HG03108 (cell line): Measurements from ENCODE around the gene HTRA1.

Source experiments
- ATAC-seq: cut with Tn5 transposase; IDR thresholded peaks from one replicate; pipeline ENCODE4 v1.9.1; 2021; ENCODE audit warnings: moderate library complexity; ENCODE audit not compliant: unreplicated experiment

HTRA1 gene

DNA sequence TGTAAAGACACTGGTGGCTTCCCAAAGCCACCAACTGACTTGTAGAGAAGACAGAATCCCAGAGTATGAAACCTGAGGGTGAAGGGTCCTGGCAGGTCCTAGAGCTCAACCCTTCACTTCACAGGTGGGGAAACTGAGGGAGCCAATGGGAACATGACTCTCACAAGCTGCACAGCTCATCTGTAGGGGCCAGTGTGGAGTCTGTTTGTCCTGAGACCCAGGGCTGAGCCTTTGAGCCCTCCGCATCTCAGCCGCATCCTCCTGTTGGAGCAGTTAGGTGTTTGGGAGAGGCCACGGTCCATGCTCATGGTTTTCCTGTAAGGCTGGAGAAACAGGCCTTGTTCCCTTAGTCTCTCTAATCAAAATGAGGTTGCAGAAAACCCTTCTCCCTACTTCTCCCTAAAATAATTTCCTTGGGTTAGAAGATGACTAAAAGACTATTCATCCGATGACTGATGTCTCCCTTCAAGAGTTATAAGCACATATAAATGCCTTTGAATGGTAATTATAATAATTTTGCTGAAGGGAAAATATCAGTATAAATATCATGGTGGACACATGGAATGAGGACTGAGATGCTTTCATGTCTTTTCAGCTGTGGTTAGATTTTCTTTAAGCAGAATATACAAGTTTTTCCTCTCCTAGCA lies 10.3 kb downstream of the HTRA1 start:
- ATAC-seq, result no peak

DNA sequence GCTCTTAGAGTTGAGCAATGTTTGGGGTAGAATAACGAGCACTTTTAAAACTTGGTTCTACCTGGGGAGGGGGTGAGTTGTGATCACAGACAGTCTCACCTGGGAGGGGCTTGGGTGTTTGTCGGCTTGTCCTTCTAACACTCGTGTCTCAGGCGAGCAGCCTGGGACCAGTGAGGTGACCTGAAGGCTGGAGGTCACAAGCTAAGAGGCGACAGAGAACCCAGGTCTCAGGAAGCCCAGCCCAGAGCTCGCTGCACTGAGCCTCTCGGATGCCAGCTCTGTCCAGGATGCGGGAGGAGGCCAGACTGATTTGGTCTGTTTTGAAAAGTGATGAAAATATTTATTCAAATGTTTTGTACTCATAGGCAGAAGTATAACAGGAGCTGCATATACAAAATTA lies 11.8 kb downstream of the HTRA1 start:
- no peak for ATAC-seq

DNA sequence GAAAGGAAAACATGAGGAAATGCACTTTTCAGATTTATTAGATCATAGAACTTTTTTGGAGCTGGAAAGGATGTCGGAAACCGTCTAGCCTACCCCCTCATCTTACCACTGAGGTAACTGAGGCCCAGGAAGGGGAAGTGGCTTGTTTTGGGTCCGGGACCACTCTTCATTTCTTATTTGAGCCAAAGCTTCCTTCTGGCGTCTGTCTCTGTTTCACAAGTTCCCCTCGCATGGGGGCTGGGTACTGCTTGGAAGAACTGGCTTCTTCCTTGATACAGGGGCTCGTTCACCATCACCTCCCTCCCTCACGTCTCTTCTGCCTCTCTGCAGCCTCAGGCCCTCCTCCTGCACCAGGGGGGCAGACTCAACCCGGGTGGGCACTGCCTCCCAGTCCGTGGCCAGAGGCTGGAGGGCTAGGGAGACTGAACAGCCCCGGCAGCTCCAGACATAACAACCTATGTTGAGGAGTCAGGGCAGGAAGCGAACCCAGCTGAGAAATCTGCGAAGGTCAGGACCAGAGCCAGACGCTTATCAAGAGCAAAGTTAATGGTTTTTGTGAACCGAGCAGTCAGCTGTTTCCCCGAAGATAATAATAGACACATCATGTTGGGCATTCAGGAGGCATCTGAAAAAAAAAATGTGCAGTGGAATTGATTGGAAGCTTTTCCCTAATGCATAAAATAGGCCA lies 12.9 kb downstream of the HTRA1 start:
- ATAC-seq, result no peak

DNA sequence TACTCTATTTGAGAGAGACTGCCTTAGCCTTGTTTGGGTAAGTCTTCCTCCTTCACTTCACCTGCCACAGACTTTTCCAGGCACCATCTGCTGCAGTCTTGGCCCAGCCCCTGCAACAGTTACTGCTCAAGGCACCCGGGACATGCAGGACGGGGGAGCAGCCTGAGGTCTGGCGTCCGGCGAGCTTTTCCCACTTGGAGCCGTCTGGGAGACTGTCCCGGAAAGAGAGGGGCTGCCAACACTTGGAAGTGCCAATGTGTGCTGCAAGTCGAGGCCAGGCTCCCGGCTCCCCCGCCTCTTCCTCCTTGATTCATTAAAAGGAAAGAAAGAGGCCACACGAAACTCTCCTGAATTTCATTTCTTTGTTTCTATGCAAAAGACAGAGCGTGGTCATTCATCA lies 13.7 kb downstream of the HTRA1 start:
- ATAC-seq, result no peak

DNA sequence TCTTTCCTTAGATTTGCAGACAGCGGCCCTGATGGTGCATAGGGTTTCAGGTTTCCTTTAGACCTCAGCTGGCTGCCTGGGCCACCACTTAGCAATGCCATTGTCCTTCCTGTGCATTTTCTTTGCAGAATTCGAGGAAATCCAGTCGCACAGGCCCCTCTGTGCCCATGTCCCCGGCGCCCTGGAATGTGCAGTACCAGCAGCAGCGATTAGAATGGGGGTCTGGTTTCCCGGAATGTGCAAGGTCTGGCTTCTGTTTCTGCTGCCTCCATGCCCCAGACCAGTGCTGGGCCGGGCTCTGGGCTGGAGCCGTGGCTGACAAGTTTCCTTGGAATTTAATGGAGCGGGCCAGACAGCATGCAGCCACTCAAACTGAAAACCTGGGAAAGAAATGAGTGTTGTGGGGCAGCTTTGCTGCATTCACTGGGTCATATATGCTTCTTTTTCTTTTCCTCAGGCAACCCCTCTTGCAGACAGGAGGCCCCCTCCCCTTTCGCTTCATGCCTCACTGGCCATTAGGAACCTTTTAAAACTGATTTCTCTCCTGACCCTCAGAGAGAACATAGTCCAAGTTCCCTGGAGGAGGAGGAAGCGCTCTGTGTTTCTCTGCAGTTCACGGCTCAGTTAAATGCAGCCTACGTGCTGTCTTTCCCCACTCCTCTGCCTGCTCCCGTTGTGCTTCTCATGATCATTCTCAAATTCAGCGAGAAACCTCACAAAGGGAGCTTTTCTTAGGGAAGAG lies 14.4 kb downstream of the HTRA1 start:
- no peak for ATAC-seq

DNA sequence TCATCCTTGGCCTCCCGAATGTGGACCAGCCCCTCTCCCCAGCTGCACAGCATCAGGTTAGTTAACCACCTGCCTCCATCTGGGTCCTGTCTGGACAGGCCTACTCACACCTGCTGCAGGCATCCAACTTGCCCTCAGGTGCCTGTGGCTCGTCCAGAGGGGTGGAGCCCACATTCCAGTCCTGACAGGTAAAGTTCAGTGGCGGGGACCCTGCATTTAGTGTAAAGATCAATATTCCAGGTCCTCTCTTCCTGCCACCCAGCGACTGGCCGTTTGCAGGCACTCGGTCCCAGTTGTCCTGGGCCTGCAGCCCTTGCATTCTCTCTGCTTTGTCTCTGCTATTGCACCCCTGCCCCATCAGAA lies 15.0 kb downstream of the HTRA1 start:
- no peak for ATAC-seq

DNA sequence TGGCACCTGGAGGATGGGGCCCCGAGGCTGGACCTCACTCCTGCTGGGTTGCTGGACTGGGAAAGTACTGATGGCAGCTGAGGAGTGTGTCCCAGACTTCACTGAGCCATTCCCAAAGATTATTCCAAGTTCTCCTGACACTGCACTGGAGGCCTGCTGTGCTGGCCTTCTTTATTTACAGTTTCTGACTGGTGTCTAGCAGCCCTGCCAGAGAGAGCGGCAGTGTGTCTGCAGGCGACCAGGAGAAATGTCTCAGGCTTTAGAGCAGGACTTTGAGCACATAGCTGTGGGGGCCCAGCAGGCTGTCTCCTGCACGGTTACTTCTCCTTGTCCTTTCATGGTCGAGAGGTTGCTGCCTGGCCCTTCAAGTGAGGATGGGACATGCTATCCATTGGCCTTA lies 16.1 kb downstream of the HTRA1 start:
- ATAC-seq, result no peak

DNA sequence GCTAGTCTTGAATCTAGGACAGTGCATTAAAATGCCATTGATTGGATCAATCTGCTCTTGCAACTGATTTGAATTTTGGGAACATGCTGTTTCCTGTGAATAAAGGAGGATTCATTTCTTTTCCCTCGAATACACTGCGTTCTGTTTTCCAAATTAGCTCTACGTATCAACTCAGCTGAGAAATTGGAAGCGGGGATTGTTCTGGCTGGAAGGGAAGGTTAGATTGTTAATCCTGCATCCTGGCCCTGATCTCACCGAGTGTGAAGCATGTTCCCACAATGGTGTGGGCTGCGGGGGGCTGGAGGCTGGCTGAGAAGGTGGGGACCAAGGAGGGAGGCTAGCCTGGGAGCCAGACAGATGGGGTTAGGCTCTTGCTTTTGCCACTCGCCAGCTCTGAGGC lies 17.6 kb downstream of the HTRA1 start:
- no peak for ATAC-seq

DNA sequence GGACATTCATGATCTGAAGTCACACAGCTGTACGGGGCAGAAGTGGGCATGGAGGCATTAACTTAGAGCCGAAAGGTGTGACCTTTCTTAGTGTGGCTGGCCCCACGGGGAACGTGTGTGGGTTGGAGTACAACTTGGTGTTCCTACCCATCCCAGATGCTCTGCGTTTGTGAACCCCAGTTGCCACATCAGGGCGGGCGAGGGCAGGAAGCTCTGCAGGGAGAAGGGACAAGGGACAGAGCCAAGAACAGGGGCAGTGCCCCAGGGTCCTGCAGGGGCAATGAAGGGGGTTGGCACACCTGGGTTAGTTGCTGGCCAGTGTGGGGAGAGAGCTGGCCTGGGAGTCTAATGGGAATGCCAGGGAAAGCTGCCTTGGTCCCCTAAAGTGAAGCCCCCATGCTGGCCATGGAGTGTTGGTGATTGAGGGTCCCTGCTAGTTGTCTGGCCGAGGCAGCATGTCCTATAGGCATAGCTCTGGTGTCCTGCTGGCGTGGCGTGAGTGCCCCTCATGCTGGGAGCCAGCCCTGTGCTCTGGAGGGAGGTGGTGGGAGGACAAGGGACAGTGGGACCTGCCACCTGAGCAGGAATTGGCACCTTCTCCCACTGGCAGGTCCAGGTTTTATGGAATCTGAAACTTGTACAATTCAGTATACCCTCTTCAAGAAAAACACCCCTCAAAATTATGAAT lies 18.9 kb downstream of the HTRA1 start:
- ATAC-seq, result no peak

DNA sequence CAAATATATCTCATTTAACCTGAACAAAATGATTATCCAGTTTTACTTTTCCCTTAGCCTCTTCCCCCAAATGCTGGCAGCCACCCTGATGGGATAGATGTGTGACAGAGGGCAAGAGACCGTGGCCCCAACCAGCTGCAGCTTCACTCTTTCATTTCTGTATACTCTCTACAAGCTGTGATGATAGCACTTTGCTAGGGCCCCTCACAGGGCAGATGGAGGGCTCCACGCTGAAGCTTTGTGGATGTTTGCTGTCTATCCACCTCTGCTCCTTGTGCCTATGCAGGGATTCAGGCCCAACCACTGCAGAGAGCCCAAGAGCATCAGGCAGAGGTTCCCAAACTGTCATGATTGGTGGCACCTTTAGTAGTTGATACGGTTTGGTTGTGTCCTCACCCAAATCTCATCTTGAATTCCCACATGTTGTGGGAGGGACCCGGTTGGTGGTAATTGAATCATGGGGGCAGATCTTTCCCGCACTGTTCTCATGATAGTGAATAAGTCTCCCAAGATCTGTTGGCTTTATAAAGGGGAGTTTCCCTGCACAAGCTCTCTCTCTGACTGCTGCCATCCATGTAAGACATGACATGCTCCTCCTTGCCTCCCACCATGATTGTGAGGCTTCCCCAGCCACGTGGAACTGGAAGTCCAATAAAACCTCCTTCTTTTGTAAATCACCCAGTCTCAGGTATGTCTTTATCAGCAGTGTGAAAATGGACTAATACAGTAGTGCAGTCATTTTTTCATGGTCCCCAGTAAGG lies 20.1 kb downstream of the HTRA1 start:
- no peak for ATAC-seq

DNA sequence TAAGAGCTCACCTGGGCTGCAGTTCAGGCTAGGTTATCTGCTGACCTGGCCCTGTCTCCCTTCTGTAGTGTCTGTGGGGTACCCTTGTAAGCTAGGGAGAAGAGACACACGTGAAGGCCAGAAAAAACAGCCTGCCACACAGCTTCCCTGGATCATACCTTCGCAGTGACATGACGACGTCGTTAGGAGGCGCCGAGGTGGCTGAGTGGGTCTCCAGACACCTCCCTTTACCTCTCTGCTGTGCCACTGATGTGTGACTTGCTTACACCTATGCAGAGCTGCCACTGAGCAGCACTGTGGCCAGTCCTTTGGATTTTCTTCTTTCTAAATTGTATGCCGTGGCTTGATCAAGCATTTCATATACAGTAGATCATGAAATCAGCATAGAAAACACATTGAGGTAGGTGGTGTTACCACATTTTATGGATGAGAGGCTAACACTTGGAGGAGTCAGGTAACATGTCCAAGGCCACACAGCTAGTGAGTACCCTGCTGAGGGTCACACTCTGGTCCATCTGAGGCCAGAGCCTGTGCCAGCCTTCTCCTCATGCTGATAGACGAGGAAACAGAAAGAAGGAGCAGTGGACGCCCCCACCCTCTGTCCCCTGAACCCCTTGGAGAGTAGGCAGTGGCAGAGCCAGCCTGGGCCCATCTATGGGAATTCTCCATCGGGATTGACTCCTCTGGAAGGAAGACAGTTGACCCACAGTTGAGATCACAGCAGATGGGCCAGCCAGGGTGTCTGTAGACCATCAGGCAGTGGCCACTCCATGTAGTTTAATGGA lies 23.1 kb downstream of the HTRA1 start:
- ATAC-seq, result no peak

DNA sequence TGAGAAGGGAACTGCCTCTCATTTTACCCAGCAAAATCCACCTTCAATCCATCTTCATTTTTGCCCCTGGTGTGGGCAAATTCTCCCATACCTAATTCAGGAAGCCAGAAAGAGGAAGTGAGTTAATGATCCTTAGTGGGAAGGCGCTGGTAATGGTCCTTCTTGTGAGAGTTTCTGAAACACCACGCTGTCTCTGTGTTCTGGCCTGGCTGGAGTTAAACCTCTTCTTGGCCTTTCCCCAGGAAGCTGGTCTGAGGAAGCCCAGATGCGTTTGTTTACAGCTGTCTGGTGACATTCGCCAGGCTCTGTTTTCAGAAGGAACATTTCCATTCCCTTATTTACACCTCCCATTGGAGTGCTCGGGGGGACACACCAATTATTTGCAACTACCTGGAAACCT lies 24.3 kb downstream of the HTRA1 start:
- ATAC-seq, result no peak

DNA sequence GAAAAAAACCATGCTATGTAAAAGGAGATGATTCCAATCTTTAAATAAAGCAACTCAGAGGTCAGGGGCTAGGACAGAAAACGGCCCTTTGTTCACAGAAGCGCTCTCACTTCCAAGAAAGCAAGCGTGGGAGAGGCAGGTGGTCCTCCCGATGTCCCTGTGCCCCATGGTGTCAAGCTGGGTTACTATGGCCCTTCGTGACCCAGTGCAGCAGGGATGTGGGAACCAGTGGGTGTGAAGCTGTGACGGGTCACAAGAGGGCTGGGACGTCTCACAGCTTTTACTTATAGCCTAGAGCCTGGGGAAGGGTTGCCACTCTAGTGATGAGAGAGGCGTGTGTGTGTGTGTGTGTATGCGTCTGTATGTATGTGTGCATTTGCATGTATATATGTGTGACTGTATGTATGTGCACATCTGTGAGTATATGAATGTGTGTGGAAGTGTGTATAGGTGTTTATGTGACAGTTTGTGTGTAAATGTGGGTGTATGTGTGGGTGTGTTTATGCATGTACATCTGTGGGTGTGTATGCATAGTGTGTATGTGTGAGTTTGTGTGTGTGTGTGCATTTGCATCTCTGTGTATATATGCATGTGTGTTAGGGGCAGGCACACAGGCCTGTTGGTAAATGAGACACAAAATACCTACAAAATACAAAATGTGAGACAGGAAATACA lies 25.2 kb downstream of the HTRA1 start:
- ATAC-seq, result no peak

DNA sequence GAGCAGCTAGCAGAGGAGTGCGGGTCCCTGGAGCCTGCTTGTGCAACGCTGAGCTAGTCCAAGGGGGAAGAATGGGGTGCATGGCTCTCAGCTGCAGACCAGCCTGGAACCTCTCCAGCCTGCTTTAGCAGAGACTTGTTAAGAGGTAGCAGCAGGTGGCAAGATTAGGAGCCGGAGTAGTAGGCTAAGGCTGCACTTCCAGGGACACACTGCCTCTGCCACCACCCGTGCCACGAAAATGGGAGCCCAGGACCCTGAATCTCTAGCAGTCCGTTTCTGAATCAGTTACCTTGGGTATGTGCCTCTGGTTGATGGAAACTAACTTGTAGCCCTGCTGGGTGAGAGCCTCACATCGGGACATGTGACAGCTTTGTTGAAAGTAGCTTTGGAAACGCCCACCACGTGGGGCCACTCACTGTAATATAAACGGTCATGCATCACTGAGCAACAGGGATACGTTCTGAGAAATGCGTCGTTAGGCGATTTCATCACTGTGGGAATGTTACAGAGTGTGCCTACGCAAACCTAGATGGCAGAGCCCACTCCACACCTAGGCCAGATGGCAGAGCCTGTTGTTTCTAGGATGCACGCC lies 25.9 kb downstream of the HTRA1 start:
- no peak for ATAC-seq

DNA sequence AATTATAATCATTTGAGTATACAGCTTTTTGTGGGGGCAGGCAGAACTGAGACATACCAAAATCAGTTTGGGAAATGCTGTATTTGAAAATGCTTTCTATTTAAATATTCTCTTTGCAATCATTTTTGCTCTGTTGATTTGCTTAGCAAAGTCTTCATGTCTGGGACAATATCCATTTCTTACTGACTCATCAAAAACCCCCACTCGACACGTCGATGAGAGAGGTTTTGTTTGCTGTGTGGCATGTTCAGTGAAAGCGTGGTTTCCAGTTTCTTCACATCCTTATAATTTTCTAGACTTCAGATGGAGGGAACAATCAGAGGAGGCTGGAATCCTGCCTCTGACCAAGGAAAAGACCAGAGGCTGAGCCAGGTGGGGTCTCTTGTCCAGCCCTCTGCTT lies 28.9 kb downstream of the HTRA1 start:
- ATAC-seq, result no peak

DNA sequence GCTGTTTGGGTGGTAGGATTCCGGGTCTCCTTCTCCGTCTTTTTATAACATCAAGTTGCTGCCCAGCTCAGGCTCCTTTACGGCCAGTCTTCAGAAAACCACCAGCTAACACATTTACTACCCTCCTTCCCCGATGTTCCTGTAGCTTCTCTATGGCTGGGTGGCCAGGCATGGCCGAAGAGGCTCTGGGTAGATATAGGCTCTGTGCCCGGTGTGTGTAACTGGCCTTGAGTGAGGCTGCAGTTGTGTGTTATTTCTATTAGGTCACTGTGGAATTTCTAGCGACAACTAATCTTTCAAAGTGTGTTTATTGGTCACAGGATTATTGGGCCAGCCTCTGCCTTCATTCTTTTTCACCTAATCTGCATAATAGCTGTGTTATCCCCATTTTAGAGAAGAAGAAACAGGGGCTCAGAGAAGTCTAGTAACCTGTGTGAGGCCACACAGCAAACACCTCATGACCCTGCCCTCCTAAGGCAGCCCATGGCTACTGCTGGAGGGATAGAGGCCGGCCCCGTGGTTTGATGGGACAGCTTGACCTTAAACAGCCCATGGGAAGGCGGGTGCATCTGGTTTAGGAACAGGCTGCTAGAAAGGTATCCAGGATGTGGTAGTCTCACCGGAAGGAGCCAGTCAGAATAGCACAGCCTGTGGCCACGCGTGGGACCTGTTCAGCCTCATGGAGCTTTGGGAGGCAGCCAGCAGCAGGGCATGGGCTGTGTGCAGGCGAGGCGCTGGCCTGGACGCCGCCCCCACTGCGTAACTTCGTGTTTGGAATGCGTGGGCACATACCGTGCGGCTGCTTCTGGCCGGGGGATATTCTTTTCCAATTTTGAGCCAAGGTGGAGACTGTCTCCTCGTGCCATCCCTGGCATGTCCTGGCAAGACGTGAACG lies 29.7 kb downstream of the HTRA1 start:
- no peak for ATAC-seq

DNA sequence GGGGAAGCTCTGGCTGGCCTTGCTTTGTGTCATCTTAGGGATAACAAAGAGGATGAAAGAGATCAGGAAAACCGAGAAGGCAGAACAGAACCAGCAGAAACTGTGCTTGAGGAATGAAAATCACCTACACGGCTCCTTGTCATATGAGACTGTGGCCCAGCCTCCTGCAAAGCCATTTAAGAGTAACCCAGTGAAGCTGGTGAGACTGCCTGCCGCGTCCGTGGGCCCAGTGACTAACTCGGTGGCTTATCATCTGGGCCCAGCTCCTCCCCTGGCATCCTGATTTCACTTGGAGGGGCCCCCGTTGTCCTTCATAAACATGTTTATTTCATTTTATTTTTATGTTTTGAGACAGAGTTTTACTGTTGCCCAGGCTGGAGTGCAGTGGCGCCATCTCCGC lies 30.7 kb downstream of the HTRA1 start:
- no peak for ATAC-seq

DNA sequence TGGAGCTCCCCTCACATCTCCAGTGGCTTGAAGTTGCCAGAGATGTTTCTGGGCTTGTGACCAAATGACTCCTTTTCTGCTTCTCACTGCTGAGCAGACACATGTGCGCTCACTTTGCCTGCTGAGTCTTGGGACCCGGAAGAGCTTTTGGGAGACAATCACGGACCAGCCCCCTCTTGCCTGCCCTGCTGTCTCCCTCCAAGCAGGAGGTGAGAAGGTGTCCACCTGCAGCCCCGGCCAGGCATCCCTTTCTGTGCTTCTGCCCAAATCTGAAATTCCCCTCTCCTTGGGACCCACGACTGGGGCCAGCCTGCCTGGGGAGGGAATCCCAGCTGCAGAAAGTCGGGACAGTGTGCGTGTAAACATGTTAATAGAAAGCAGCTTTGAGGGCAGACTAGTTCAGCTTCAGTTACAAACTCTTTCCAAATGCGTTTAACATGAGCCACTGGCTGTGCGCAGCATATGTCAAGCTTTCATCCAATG lies 31.7 kb downstream of the HTRA1 start:
- ATAC-seq, result no peak
